GM18861 (cell line): ENCODE results near the gene HSPB6.

ENCODE experiments used
- ATAC-seq: cut with Tn5 transposase; IDR thresholded peaks from one replicate; pipeline ENCODE4 v1.9.1; 2021; ENCODE audit not compliant: unreplicated experiment

Gene HSPB6

DNA sequence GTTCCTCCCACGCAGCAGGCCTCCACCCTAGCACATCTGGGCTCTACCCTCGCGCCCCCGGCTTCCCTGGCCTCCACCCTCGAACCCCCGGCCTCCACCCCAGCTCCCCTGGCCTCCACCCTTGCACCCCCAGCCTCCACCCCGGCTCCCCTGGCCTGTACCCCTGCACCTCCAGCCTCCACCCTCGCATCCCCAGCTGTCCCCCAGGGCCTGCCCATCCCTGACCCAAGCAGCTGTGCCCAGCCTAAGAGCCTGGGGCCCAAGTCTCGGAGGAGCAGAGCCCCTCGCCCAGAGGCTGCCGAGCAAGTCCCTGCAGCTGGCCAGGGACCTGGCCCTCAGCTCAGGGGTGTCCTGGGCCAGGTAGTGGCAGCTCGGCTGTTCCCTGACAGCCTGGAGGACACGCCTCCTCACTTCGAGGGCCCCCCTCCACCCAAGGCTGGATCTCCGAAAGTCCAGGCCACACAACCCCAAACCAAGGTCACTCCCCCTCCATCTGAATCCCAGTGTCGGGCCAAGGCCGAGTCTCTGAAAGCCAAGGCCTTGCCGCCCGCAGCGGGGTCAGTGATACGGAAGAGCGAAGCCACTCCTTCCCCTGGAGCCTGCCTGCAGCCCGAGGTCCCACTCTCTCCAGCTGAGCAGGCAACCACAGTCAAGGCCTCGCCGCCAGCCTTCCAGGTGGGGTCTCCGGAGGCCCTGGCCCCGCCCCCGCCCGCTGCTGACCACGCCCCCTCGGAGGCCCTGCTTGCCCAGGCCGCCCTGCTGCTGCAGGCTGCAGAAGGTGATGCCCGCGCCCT, 10.7 kb upstream of the HSPB6 start:
- no peak for ATAC-seq

GRCh38 chr19:35766571-35767104, 9.8 kb upstream of the HSPB6 start:
- ATAC-seq = no peak

DNA sequence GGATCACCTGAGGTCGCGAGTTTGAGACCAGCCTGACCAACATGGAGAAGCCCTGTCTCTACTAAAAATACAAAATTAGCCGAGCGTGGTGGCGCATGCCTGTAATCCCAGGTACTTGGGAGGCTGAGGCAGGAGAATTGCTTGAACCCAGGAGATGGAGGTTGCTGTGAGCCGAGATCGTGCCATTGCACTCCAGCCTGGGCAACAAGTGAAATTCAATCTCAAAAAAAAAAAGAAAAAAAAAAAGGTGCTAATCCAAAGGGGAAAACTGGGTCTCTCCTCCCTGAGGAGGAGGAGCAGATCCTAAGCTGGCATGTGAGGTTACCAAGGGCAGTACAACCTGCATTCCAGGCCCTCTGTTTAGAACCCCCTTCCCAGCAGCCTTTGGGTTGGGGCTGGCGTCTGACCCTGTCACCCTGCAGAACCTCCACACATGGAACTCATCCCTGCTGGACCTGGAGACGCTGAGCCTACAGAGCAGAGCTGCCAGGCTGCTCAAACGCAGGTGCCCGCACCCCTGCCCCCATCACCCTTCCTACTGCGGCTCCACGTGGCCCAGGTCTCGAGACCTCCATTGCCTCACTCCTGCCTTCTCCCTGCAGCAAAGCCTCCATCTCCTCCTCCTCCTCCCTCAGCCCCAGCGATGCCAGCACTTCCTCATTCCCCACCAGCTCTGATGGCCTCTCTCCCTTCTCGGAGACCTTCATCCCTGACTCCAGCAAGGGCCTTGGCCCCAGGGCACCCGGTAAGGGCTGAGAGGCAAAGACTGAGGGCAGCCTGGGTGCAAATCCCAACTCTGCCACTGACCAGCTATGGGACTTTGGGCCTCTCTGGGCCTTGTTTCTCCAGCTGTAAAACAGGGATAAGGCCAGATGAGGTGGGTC, 7.8 kb upstream of the HSPB6 start:
- ATAC-seq = no peak

DNA sequence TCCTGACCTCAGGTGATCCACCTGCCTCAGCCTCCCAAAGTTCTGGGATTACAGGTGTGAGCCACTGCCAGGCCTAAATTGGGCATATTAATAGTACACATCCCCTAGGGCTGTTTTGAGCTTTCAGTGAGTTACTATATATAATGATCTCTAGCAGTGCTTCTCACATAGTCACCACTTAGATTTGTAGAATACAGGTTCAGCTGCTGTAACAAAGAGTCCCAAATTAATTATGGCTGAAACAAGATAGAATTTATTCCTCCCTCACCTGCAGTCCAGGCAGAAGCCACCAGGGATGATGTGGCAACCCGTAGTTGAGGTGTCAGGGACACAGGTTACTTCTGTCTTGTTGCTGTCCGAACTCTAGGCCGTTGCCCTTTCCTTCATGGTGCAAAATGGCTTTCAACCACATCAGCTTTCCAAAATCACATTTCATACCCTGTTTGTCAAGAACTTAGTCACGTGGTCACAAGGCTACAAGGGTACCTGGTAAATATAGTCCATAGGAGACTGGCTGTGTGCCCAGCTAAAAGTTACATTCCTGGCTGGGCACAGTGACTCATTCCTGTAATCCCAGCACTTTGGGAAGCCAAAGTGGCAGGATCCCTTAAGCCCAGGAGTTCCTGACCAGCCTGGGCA, 4.0 kb upstream of the HSPB6 start:
- no peak for ATAC-seq

DNA sequence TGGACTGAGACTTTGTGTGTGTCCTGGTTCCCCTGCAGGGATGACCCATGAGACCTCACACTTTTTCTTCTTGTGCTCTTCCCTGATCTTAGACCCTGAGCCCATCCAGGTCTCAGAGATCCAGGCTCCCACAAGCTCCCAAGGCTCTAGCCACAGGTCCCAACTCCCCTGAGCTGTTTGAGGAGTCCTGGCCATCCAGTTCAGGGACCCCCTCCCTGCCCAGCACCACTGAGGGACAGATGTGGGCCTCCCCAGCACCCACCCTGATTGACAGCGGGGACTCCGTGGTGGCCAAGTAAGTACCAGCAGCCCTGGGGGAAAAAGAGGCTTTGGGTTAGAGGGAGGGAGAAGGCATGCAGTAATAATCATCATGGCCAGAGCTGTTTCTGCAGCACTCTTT, 2.9 kb upstream of the HSPB6 start:
- ATAC-seq = no peak

GRCh38 chr19:35757749-35758608, 1.1 kb upstream of the HSPB6 start, which contains the start of gene PROSER3:
TSS of gene PROSER3 (plus strand) at chr19:35758176. CDS start at chr19:35758216, 40 bp downstream.
- peak; percentile 96 for ATAC-seq

DNA sequence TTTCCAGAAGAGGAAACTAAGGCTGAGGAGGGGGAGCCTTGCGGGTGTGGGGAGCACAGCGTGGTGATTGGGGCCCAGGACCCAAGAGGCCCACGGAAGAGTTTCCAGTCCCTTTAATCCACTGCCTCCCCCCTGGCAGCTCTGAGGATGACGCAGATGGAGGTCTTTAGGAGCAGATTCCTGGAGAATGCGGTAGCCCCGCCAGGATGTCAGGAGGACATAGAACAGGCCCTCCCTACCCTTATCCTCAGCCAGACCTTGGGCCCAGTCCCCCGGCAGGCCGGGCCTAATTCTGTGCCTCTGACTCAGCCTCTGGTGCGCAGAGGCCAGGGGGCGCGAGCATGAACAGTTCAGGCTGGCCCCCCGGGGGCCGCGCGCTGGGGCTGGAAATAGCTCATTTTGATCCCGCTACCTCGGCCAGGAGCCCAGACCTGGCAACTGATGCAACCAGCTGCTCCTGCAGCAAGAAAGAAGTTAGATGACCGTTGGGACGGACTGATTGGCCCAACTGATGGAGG, 461 bp upstream of the HSPB6 start:
- ATAC-seq = peak; percentile 4

DNA sequence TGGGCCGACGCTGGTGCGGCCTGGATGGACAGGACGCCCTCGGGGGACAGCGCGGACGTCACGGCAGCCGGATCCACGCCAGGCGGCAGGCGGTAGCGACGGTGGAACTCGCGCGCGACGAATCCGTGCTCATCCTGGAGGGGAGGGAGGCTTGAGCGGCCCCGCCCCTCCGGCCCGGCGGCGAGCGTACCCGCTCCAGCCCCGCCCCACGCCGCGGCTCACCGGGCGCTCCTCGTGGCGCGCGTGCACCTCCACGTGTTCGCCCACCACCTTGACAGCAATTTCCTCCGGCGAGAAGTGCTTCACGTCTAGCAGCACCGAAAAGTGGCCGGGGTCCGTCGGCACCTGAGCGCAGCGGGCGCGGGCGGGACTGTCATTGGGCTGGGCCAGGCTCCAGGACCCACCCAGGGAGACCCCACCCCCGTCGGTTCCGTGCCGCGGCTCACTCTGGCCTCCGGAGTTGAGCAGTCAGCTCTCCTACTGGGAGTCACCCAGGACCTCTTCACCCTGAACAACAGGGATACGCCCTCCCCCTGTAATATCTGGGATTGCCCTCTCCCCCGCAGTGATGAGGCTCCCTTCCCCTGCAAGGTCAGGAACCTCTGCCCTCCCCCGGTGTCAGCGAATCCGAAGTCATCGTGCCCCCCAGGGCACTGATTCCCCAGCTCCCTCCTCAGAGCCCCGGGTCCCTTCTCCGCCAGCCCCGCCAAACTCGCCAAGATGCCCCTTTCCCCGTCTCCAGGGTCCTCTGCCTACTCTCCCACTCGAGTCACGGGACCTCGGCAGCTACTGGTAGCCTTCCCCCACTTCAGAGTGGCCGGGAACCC, 1.1 kb downstream of the HSPB6 start:
- no peak for ATAC-seq

GRCh38 chr19:35755131-35755549, 1.7 kb downstream of the HSPB6 start:
- ATAC-seq = no peak

GRCh38 chr19:35754370-35755130, 2.3 kb downstream of the HSPB6 start:
- ATAC-seq = no peak

- ATAC-seq = no peak
These were observed 3.0 kb downstream of the HSPB6 start for GRCh38 chr19:35753634-35754369.

- no peak for ATAC-seq
These were observed 4.0 kb downstream of the HSPB6 start for GRCh38 chr19:35752746-35753350.

- no peak for ATAC-seq
These were observed 4.7 kb downstream of the HSPB6 start for GRCh38 chr19:35751839-35752745.

DNA sequence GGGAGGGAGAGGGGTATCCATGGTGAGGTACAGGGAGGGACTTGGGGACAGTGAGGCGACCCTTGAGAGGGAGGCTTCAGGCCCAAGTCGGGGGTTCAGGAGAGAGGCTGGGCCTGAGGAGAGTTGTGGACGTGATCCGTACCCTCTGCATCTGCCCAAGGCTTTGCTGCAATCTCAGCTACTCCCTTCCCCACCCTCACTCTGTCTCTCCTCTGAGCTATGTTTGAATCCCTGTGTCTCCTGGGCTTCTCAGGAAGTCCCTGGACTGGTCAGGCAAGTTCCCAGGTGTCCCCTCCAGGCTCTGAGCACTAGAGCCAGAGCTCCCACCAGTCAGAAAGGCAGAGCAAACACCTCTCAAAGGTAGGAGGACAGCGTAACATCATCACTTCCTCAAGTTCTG, 6.7 kb downstream of the HSPB6 start:
- ATAC-seq = no peak

DNA sequence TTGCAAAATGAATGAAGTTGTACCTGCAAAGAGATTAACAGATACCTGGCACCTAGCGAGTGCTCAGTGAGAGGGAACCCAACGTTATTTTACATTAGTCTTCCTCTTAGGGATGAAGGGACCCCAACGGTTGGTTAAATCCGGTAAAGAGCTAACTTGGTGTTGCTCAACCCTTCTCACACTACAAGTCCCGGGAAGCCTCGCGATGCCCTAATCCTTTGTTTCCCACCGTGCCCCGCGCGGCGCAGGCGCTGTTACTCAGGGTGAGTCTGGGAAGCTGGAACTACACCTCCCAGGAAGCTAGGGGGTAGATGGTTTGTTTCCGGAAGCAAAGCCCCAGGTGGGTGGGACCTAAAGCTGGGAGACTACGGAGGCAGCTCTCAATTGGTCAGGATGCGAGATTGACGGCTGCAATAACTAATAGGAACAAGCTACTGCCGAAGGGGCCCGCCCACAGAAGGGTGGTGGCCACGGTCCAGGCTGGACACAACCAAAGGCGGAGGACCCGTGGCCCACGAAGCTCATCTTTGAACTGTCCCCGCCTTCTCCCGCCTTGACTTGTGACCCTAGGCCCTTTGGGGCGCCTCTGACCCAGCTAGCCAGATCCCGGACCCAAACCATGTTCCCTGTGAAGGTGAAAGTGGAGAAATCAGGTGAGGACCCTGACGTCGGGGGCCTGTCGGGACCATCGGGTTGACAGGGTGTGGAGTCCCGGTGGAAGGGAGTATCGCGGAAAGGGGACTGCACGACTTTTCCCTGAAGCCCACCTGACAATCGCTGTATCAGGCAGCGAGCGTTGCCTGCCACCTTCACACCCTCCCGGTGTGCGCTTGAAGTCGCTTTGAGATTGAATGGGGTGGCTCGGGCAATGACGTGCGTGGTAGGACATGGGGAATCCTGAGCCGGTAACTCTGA, 8.5 kb downstream of the HSPB6 start, which contains the start of gene LIN37:
Gene LIN37 (plus strand): TSS at position 471 of the 915 bp plus-strand sequence. CDS start 149 bp downstream, at position 620.
- ATAC-seq = peak; percentile 63
